Neural cell (in vitro differentiated cells): Measurements from ENCODE around the gene LYSMD4. TPM values are rescaled to one million over a fixed set of nuclear protein-coding genes. Genes with fewer than 3 reads are reported as not detected.
"Not testable (repeated sequence)": the region's sequence is repeated elsewhere in the genome, so short reads cannot be mapped to it uniquely, and the experiment has no call there.

Source experiments
- H2AFZ ChIP-seq: fragments of 200-600, 300-800 bp; sonication (generic), shearing (Covaris generic); 2 replicates; pipeline ENCODE4 v1.6.0; 2014; ENCODE audit warnings: low read depth, mild to moderate bottlenecking, antibody characterized with exemption, low read length, moderate library complexity
- H3F3A ChIP-seq: fragments of 200-600 bp; shearing (Covaris generic); 2 replicates; pipeline ENCODE4 v1.6.1; 2016; ENCODE audit warnings: mild to moderate bottlenecking, moderate library complexity, mixed read lengths, antibody characterized with exemption, low read length; ENCODE audit not compliant: insufficient read depth, poor library complexity, severe bottlenecking
- H3K27ac ChIP-seq: fragments of 200-600, 300-800 bp; sonication (generic), shearing (Covaris generic); 2 replicates; pipeline ENCODE4 v1.5.1; 2014; ENCODE audit warnings: mild to moderate bottlenecking, low read length, moderate library complexity
- H3K27me3 ChIP-seq: fragments of 300-800, 200-600 bp; sonication (generic), shearing (Covaris generic); 2 replicates; pipeline ENCODE4 v1.6.0; 2014; ENCODE audit warnings: mild to moderate bottlenecking, low read depth, low read length, moderate library complexity; ENCODE audit not compliant: insufficient read depth
- H3K36me3 ChIP-seq: fragments of 300-800, 200-600 bp; sonication (generic), shearing (Covaris generic); 2 replicates; pipeline ENCODE4 v1.5.1; 2014; ENCODE audit warnings: mild to moderate bottlenecking, antibody characterized with exemption, low read length, moderate library complexity; ENCODE audit not compliant: insufficient read depth
- H3K4me2 ChIP-seq: fragments of 300-800, 200-600 bp; sonication (generic), shearing (Covaris generic); 2 replicates; pipeline ENCODE4 v1.6.0; 2014; ENCODE audit warnings: mild to moderate bottlenecking, low read length
- H3K4me3 ChIP-seq: fragments of 300-800, 200-600 bp; sonication (generic), shearing (Covaris generic); 2 replicates; pipeline ENCODE4 v1.5.1; 2014; ENCODE audit warnings: mild to moderate bottlenecking, low read length, moderate library complexity
- H3K79me2 ChIP-seq: fragments of 200-600 bp; shearing (Covaris generic); replicated peaks from 2 replicates; pipeline ENCODE4 v1.6.0; 2014; ENCODE audit warnings: mild to moderate bottlenecking, low read length, moderate library complexity; ENCODE audit not compliant: insufficient read depth
- H3K9ac ChIP-seq: fragments of 300-800, 200-600 bp; sonication (generic), shearing (Covaris generic); 2 replicates; pipeline ENCODE4 v1.6.1; 2016; ENCODE audit warnings: mild to moderate bottlenecking, low read length, mixed read lengths
- H3K9me2 ChIP-seq: fragments of 200-600 bp; shearing (Covaris generic); 2 replicates; pipeline ENCODE4 v1.6.1; 2016; ENCODE audit warnings: mild to moderate bottlenecking, low read length, mixed read lengths; ENCODE audit not compliant: insufficient read depth
- H3K9me3 ChIP-seq: fragments of 200-600, 300-800 bp; sonication (generic), shearing (Covaris generic); 2 replicates; pipeline ENCODE4 v1.6.1; 2016; ENCODE audit warnings: mild to moderate bottlenecking, mixed run types, low read length, moderate library complexity, mixed read lengths
- H4K20me1 ChIP-seq: fragments of 200-600 bp; shearing (Covaris generic); 2 replicates; pipeline ENCODE4 v1.6.1; 2016; ENCODE audit warnings: mild to moderate bottlenecking, mixed run types; ENCODE audit not compliant: insufficient read depth
- CTCF ChIP-seq: fragments of 450-650 bp; IDR thresholded peaks from 2 replicates; pipeline ENCODE4 v1.5.1; 2014; ENCODE audit warnings: antibody characterized with exemption, mild to moderate bottlenecking, moderate library complexity; ENCODE audit not compliant: poor library complexity, severe bottlenecking
- EP300 ChIP-seq: fragments of 450-650 bp; conservative IDR thresholded peaks from 2 replicates; pipeline ENCODE4 v1.6.1; 2014; ENCODE audit warnings: antibody characterized with exemption, mild to moderate bottlenecking, moderate library complexity; ENCODE audit not compliant: poor library complexity, severe bottlenecking
- EZH2 ChIP-seq: fragments of 200-600, 300-800 bp; shearing (Covaris generic), sonication (generic); IDR thresholded peaks from 2 replicates; pipeline ENCODE4 v1.6.1; 2014; ENCODE audit warnings: antibody characterized with exemption, low read length, borderline replicate concordance, mild to moderate bottlenecking; ENCODE audit not compliant: insufficient read depth, poor library complexity, severe bottlenecking
- MXI1 ChIP-seq: fragments of 450-650 bp; conservative IDR thresholded peaks from 2 replicates; pipeline ENCODE4 v1.6.1; 2014; ENCODE audit warnings: antibody characterized with exemption, mild to moderate bottlenecking; ENCODE audit not compliant: poor library complexity, severe bottlenecking
- POLR2AphosphoS5 ChIP-seq: IDR thresholded peaks from 2 replicates; pipeline ENCODE4 v1.6.1; 2012
- RAD21 ChIP-seq: fragments of 450-650 bp; conservative IDR thresholded peaks from 2 replicates; pipeline ENCODE4 v1.6.1; 2014; ENCODE audit warnings: antibody characterized with exemption, mild to moderate bottlenecking, moderate library complexity
- REST ChIP-seq: IDR thresholded peaks from 2 replicates; pipeline ENCODE4 v1.6.1; 2012; ENCODE audit warnings: borderline replicate concordance
- SMC3 ChIP-seq: fragments of 450-650 bp; conservative IDR thresholded peaks from 2 replicates; pipeline ENCODE4 v1.6.1; 2014; ENCODE audit warnings: antibody characterized with exemption, mild to moderate bottlenecking, moderate library complexity; ENCODE audit not compliant: poor library complexity
- TAF1 ChIP-seq: IDR thresholded peaks from 2 replicates; pipeline ENCODE4 v1.6.1; 2012; ENCODE audit warnings: low read depth
- polyA minus RNA-seq: library from RNA; depleted of rRNA, polyadenylated mRNA; stranded (reverse); fragments of >200 nt; gene quantifications from 2 replicates; pipeline ENCODE4 v1.2.3, GENCODE V29; 2014
- polyA plus RNA-seq: library from polyadenylated mRNA; depleted of rRNA; stranded (reverse); fragments of >200 nt; gene quantifications from 2 replicates; pipeline ENCODE4 v1.2.3, GENCODE V29; 2014

The LYSMD4 gene
- polyA plus RNA-seq (57.5 and 61.4 TPM in 2 replicates), polyA minus RNA-seq (35.3 and 37.2 TPM in 2 replicates)

- Histone ChIP-seq H3K9me2 (no peaks in the 10 kb centered on the region), H3K27ac (no peak within 1 kb of the TSS), H3K9me3 (no peaks in the 10 kb centered on the region), H3K36me3 (peaks cover 4% of the 10 kb centered on the region), H3K9ac (peak within 1 kb of the TSS; percentile 66), H4K20me1 (no peaks in the 10 kb centered on the region), H3F3A (no peaks in the 10 kb centered on the region), H3K4me2 (peak within 1 kb of the TSS; percentile 70), H3K79me2 (no peaks in the 10 kb centered on the region), H3K4me3 (peak within 1 kb of the TSS; percentile 90), H2AFZ (peak within 1 kb of the TSS; percentile 65), H3K27me3 (no peaks in the 10 kb centered on the region)
- TF ChIP-seq MXI1: peak; percentile 41
- no peak for TF ChIP-seq RAD21
- TF ChIP-seq POLR2AphosphoS5: peak; percentile 28
Observed at GRCh38 chr15:99733268-99734039, at the start of gene LYSMD4. LYSMD4 (minus strand) TSS chr15:99733437; CDS start chr15:99731999, 1,438 bp downstream.

GRCh38 chr15:99782029-99782428 is 48.8 kb upstream of the LYSMD4 start:
- H3K27ac ChIP-seq: not testable (repeated sequence)

GRCh38 chr15:99777144-99777543 is 43.9 kb upstream of the LYSMD4 start:
- no peaks in the 10 kb centered on the region for H4K20me1 ChIP-seq
- H3F3A ChIP-seq: no peaks in the 10 kb centered on the region
- H3K4me2 ChIP-seq: no peak overlapping the region
- TF ChIP-seq TAF1: no peak
- no peak for TF ChIP-seq POLR2AphosphoS5
- TF ChIP-seq MXI1: no peak
- TF ChIP-seq EP300: no peak
- no peak for TF ChIP-seq RAD21
- no peak for TF ChIP-seq SMC3
- TF ChIP-seq CTCF: no peak
- TF ChIP-seq REST: no peak
- no peak for TF ChIP-seq EZH2
- H2AFZ ChIP-seq: no peak overlapping the region
- no peaks in the 10 kb centered on the region for H3K36me3 ChIP-seq
- no peaks in the 10 kb centered on the region for H3K9me2 ChIP-seq
- H3K27me3 ChIP-seq: no peaks in the 10 kb centered on the region
- H3K9me3 ChIP-seq: no peaks in the 10 kb centered on the region
- H3K4me3 ChIP-seq: no peak overlapping the region
- no peak overlapping the region for H3K27ac ChIP-seq
- H3K79me2 ChIP-seq: no peaks in the 10 kb centered on the region
- H3K9ac ChIP-seq: no peak overlapping the region

More at GRCh38 chr15:99782029-99782428, 48.8 kb upstream of the LYSMD4 start:
- H3K4me2 ChIP-seq, H3K4me3 ChIP-seq, H2AFZ ChIP-seq, H3K79me2 ChIP-seq, H3K27me3 ChIP-seq, H3K9me3 ChIP-seq, H4K20me1 ChIP-seq, H3K9ac ChIP-seq, H3K36me3 ChIP-seq, H3F3A ChIP-seq, H3K9me2 ChIP-seq: not testable (repeated sequence)
